HepG2 (cell line): ENCODE measurements around the gene CRISPLD2. TPM values are rescaled to one million over a fixed set of nuclear protein-coding genes. Genes with fewer than 3 reads are reported as not detected.
A peak's percentile ranks its signal among the peaks of the same experiment; 100 is the strongest.

Source experiments
- ATAC-seq: fragments of 200-7000 bp; cut with Tn5 transposase; 3 replicates; pipeline ENCODE4 v1.9.1; 2020; ENCODE audit warnings: mild to moderate bottlenecking, moderate library complexity
- BruUV-seq: library from RNA; stranded (reverse); fragments of 400-500 nt; replicated peaks from 2 replicates; lab custom pipeline; 2021; lab: Mats Ljungman, UMichigan
- CTCF ChIA-PET: fragments of 300-600 bp; formaldehyde crosslinking; extraction: SDS; loops from one replicate; lab custom pipeline; 2021; ENCODE audit warnings: low total read pairs, inconsistent platforms, low intra/inter-chr PET ratio; lab: Yijun Ruan, JAX
- POLR2A ChIA-PET: fragments of 350-600 bp; sonication (Branson Sonifier 250); formaldehyde crosslinking; loops from one replicate; lab custom pipeline; 2020; ENCODE audit warnings: antibody characterized with exemption, inconsistent platforms; lab: Yijun Ruan, JAX
- DNase-seq: peaks from one replicate; pipeline ENCODE4 v3.0.0-alpha.2; 2015; ENCODE audit warnings: low spot score
- FAIRE-seq: peaks from 3 replicates; lab custom pipeline; 2011; peaks lifted over from hg19 to GRCh38; lab: Jason Lieb, UNC
- H2AFZ ChIP-seq: one replicate; pipeline ENCODE4 v1.6.1; 2011; ENCODE audit warnings: low read length, inconsistent platforms
- H3K27ac ChIP-seq: fragments of 300-600 bp; 3 replicates; pipeline ENCODE4 v1.8.0; 2011; ENCODE audit warnings: mixed run types, mild to moderate bottlenecking, mixed read lengths, low read length, inconsistent platforms; ENCODE audit not compliant: insufficient read depth; ENCODE audit errors: extremely low read length
- H3K27me3 ChIP-seq, 2 experiments: fragments of 200-600 bp in 1 of 2; 2 replicates in 1 of 2; 3 replicates in 1 of 2; pipeline versions ENCODE4 v1.6.0 to v1.8.0; 2011; ENCODE audit warnings: low read length in 2 of 2, mild to moderate bottlenecking in 2 of 2, moderate library complexity in 2 of 2, inconsistent platforms in 1 of 2; ENCODE audit not compliant: insufficient read depth in 2 of 2, control insufficient read depth in 1 of 2
- H3K36me3 ChIP-seq, 2 experiments: fragments of 200-600 bp in 1 of 2; replicated peaks in 1 of 2; 2 replicates in 1 of 2; 3 replicates in 1 of 2; pipeline versions ENCODE4 v1.5.1 to v1.8.0; 2011; ENCODE audit warnings: low read length in 2 of 2, inconsistent platforms in 1 of 2; ENCODE audit not compliant: insufficient read depth in 2 of 2, control insufficient read depth in 1 of 2
- H3K4me1 ChIP-seq: 2 replicates; pipeline ENCODE4 v1.5.1; 2012; ENCODE audit warnings: low read length, inconsistent platforms; ENCODE audit not compliant: insufficient read depth
- H3K4me2 ChIP-seq: 2 replicates; pipeline ENCODE4 v1.6.0; 2011; ENCODE audit warnings: low read depth, low read length, inconsistent platforms
- H3K4me3 ChIP-seq, 3 experiments: fragments of 200-600 bp in 1 of 3; sonication (generic), shearing (Covaris generic) in 1 of 3; replicated peaks in 1 of 3; 2 replicates each; pipeline ENCODE4 v1.5.1; 2011 to 2016; ENCODE audit warnings: low read length in 3 of 3, inconsistent platforms in 2 of 3, low read depth in 2 of 3, mild to moderate bottlenecking in 2 of 3, control low read depth in 1 of 3, mixed read lengths in 1 of 3; ENCODE audit not compliant: insufficient read depth in 1 of 3
- H3K79me2 ChIP-seq: one replicate; pipeline ENCODE4 v1.6.1; 2011; ENCODE audit warnings: low read length, inconsistent platforms; ENCODE audit not compliant: insufficient read depth
- H3K9ac ChIP-seq: 2 replicates; pipeline ENCODE4 v1.6.0; 2011; ENCODE audit warnings: mild to moderate bottlenecking, low read depth, low read length, inconsistent platforms; ENCODE audit not compliant: insufficient read depth
- H3K9me3 ChIP-seq: 2 replicates; pipeline ENCODE4 v1.5.1; 2012; ENCODE audit warnings: mild to moderate bottlenecking, low read length
- H4K20me1 ChIP-seq: 2 replicates; pipeline ENCODE4 v1.6.0; 2011; ENCODE audit warnings: inconsistent platforms, mild to moderate bottlenecking, low read length, moderate library complexity; ENCODE audit not compliant: insufficient read depth
- FOXA1 ChIP-seq, 2 experiments: fragments of 450-650 bp in 1 of 2; sonication (generic) in 1 of 2; formaldehyde crosslinking in 1 of 2; IDR thresholded peaks; 2 replicates each; pipeline versions ENCODE4 v1.4.0 to v1.6.1; 2016 to 2020; ENCODE audit warnings: missing genetic modification reagents in 1 of 2
- HNRNPL ChIP-seq: fragments of 200-400 bp; formaldehyde crosslinking; IDR thresholded peaks from 2 replicates; pipeline ENCODE4 v1.6.1; 2017; ENCODE audit warnings: mild to moderate bottlenecking, low read depth, low read length
- NFYB ChIP-seq: sonication (generic); formaldehyde crosslinking; IDR thresholded peaks from 2 replicates; pipeline ENCODE4 v1.4.0; 2020; ENCODE audit warnings: missing genetic modification reagents
- XRCC5 ChIP-seq: fragments of 200-400 bp; formaldehyde crosslinking; optimal IDR thresholded peaks from 2 replicates; pipeline ENCODE3; 2017; ENCODE audit warnings: mild to moderate bottlenecking, low read length
- ZMYM3 ChIP-seq: sonication (generic); formaldehyde crosslinking; IDR thresholded peaks from 2 replicates; pipeline ENCODE4 v1.5.1; 2020; ENCODE audit warnings: mild to moderate bottlenecking, missing genetic modification reagents
- ZNF768 ChIP-seq: sonication (generic); formaldehyde crosslinking; IDR thresholded peaks from 2 replicates; pipeline ENCODE4 v1.4.0; 2020; ENCODE audit warnings: missing genetic modification reagents
- ZNF772 ChIP-seq: sonication (generic); formaldehyde crosslinking; IDR thresholded peaks from 2 replicates; pipeline ENCODE4 v1.5.0; 2020; ENCODE audit warnings: mild to moderate bottlenecking, missing genetic modification reagents
- WGBS: methylation state at CpG from one replicate; pipeline ENCODE4 v1.1.6; 2017; ENCODE audit warnings: low lambda C conversion rate; 5-methylcytosine and 5-hydroxymethylcytosine counted together
- in situ Hi-C: cut with HindIII; loops from 2 replicates; pipeline ENCODE4 v1.10.0; 2017; ENCODE audit warnings: low pct_unique_long_range_greater_than_20kb; ENCODE audit not compliant: extremely low pct_ligation_motif_present
- intact Hi-C: fragments of 100-400 bp; cut with micrococcal nuclease; formaldehyde crosslinking; loops from one replicate; pipeline ENCODE4 v1.10.0; 2022; ENCODE audit not compliant: unreplicated experiment
- polyA plus RNA-seq, 8 experiments: library from polyadenylated mRNA; depleted of rRNA in 3 of 8; stranded (reverse) in 7 of 8; unstranded in 1 of 8; fragments of >200 nt; fragmentation: Illumina TruSeq in 4 of 8; extraction: Trizol in 4 of 8; gene quantifications; 2 replicates each; pipeline versions ENCODE4 v1.2.1 to v1.2.3, GENCODE V29; 2011 to 2016; ENCODE audit warnings: low read depth in 4 of 8, missing spikeins in 1 of 8, mixed read lengths in 1 of 8; ENCODE audit not compliant: insufficient read depth in 1 of 8
- total RNA-seq, 5 experiments: library from RNA; depleted of rRNA; stranded (reverse); fragments of >200 nt; fragmentation: Illumina TruSeq; extraction: Trizol; gene quantifications; 2 replicates each; pipeline ENCODE4 v1.2.3, GENCODE V29; 2016; ENCODE audit warnings: low read depth in 1 of 5
- TF ChIP-seq, protein P1 (sequence below): conservative IDR thresholded peaks from 2 replicates; pipeline ENCODE4 v1.6.1; 2018; ENCODE audit warnings: missing genetic modification reagents
- TF ChIP-seq, protein P2 (sequence below): sonication (generic); formaldehyde crosslinking; IDR thresholded peaks from one replicate; pipeline ENCODE4 v1.5.1; 2020; ENCODE audit warnings: mild to moderate bottlenecking, missing genetic modification reagents; ENCODE audit errors: not compliant biosample characterization

The CRISPLD2 gene
- total and polyA plus RNA-seq, 2 of the 13 experiments (the other 11 are each of a cell fraction or from before 2014, with no cell fraction given) = 0.04 to 0.31 TPM

DNA sequence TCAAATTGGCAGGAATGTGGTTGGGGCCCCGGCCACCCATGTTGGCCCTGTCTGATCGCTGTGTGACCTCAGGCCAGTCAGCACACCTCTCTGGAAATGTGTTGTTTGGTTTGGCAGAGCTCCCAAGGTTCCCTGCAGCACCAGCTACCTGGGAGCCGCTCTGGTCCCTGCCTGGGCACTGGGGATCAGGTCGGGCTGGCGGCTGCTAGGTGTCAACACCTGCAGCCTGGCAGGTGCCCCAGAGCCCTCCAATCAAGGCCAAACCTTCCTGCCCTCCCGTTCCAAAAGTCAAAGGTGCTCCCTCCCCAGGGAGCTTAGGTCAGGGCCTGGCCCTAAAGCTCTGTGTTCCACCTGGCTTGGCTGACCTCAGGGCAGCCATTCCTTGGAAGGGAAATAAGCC is 135.6 kb downstream of the CRISPLD2 start:
- Histone ChIP-seq H3K4me3 (no peak overlapping the region), H3K4me2 (no peak overlapping the region), H3K79me2 (no peaks in the 10 kb centered on the region), H3K27ac (no peak overlapping the region), H3K9me3 (no peaks in the 10 kb centered on the region), H3K9ac (no peak overlapping the region), H2AFZ (no peak overlapping the region), H3K36me3 (no peaks in the 10 kb centered on the region), H3K27me3 (peaks cover 0 to 4% of the 10 kb centered on the region in 2 experiments; a peak in 2 of 5 replicates), H3K4me1 (peaks cover 52% of the 10 kb centered on the region), H4K20me1 (no peaks in the 10 kb centered on the region)
- intact Hi-C loops = no loop called here
- ATAC-seq = no peak
- no peak for DNase-seq
- CTCF ChIA-PET = no interaction called here
- in situ Hi-C loops = no loop called here
- TF ChIP-seq ZNF772 (CRISPR knock-in tag) (no peak), ZNF768 (CRISPR knock-in tag) (peak; percentile 100), FOXA1 (IDR thresholded peaks at IDR 0.05) (no peak), FOXA1 (CRISPR knock-in tag; IDR thresholded peaks at IDR 0.05) (peak; percentile 43; the same call in 1 of the 2 replicates), NFYB (CRISPR knock-in tag) (no peak), HNRNPL (0 out of 2 replicates have a peak, but pooled peaks have one; percentile 46), ZMYM3 (CRISPR knock-in tag) (peak; percentile 82), XRCC5 (no peak)
- TF ChIP-seq, protein P1, sequence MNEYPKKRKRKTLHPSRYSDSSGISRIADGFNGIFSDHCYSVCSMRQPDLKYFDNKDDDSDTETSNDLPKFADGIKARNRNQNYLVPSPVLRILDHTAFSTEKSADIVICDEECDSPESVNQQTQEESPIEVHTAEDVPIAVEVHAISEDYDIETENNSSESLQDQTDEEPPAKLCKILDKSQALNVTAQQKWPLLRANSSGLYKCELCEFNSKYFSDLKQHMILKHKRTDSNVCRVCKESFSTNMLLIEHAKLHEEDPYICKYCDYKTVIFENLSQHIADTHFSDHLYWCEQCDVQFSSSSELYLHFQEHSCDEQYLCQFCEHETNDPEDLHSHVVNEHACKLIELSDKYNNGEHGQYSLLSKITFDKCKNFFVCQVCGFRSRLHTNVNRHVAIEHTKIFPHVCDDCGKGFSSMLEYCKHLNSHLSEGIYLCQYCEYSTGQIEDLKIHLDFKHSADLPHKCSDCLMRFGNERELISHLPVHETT (CRISPR knock-in tag) = no peak
- TF ChIP-seq, protein P2, sequence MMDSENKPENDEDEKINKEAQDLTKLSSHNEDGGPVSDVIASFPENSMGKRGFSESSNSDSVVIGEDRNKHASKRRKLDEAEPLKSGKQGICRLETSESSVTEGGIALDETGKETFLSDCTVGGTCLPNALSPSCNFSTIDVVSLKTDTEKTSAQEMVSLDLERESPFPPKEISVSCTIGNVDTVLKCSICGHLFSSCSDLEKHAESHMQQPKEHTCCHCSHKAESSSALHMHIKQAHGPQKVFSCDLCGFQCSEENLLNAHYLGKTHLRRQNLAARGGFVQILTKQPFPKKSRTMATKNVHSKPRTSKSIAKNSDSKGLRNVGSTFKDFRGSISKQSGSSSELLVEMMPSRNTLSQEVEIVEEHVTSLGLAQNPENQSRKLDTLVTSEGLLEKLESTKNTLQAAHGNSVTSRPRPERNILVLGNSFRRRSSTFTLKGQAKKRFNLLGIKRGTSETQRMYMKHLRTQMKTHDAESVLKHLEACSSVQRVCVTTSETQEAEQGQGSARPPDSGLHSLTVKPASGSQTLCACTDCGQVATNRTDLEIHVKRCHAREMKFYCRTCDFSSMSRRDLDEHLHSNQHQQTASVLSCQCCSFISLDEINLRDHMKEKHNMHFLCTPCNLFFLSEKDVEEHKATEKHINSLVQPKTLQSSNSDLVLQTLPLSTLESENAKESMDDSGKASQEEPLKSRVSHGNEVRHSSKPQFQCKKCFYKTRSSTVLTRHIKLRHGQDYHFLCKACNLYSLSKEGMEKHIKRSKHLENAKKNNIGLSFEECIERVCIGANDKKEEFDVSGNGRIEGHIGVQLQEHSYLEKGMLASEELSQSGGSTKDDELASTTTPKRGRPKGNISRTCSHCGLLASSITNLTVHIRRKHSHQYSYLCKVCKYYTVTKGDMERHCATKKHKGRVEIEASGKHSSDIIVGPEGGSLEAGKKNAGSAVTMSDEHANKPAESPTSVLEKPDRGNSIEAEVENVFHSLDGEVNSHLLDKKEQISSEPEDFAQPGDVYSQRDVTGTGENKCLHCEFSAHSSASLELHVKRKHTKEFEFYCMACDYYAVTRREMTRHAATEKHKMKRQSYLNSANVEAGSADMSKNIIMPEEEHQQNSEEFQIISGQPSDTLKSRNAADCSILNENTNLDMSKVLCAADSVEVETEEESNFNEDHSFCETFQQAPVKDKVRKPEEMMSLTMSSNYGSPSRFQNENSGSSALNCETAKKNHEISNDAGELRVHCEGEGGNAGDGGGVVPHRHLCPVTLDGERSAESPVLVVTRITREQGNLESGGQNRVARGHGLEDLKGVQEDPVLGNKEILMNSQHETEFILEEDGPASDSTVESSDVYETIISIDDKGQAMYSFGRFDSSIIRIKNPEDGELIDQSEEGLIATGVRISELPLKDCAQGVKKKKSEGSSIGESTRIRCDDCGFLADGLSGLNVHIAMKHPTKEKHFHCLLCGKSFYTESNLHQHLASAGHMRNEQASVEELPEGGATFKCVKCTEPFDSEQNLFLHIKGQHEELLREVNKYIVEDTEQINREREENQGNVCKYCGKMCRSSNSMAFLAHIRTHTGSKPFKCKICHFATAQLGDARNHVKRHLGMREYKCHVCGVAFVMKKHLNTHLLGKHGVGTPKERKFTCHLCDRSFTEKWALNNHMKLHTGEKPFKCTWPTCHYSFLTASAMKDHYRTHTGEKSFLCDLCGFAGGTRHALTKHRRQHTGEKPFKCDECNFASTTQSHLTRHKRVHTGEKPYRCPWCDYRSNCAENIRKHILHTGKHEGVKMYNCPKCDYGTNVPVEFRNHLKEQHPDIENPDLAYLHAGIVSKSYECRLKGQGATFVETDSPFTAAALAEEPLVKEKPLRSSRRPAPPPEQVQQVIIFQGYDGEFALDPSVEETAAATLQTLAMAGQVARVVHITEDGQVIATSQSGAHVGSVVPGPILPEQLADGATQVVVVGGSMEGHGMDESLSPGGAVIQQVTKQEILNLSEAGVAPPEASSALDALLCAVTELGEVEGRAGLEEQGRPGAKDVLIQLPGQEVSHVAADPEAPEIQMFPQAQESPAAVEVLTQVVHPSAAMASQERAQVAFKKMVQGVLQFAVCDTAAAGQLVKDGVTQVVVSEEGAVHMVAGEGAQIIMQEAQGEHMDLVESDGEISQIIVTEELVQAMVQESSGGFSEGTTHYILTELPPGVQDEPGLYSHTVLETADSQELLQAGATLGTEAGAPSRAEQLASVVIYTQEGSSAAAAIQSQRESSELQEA (CRISPR knock-in tag) = no peak
- no peak for FAIRE-seq
- POLR2A ChIA-PET = no interaction called here
- no TSS peak for BruUV-seq
- no CpG with 5 or more reads among the region's 6 CpGs for WGBS
